ENCODE data around the gene ZNF205. TPM values are rescaled to one million over a fixed set of nuclear protein-coding genes. Genes with fewer than 3 reads are reported as not detected.

Gene ZNF205
- total and polyA plus RNA-seq, 2 donors (not counting 1 experiment from before 2014, with no cell fraction given), result not detected

- ChIA-PET POLR2A (interaction anchor here (1.1 to 3.8 kb wide), 6 partner anchors 8 to 307 kb away, joined by 3 to 31 read pairs (median 7); partner anchors contain the start of gene ZNF213), CTCF (interaction anchor here (0.6 to 5.2 kb wide), 19 partner anchors 9 to 121 kb away, joined by 3 to 42 read pairs (median 4); partner anchors contain the start of gene ZNF213)
- no peaks in the 10 kb centered on the region for H4K20me1 ChIP-seq (ENCODE audit: control insufficient read depth, insufficient read depth, low read length, poor library complexity, severe bottlenecking)
- ATAC-seq (ENCODE audit: low read depth) (peak; percentile 86), DNase-seq (peak; percentile 96)
- H3K9me3 Mint-ChIP-seq (ENCODE audit: insufficient read depth), result peaks cover 5% of the 10 kb centered on the region
- H3K9me3 ChIP-seq (ENCODE audit: control extremely low read depth in 1 of 3, control insufficient read depth in 2 of 3, insufficient read depth in 1 of 3, low read length in 2 of 3), result peaks cover 0 to 24% (median 3%) of the 10 kb centered on the region in 3 donors
- H3K4me3 ChIP-seq (ENCODE audit: control extremely low read depth in 1 of 5, extremely low read depth in 1 of 5, insufficient read depth in 1 of 5, low read depth in 2 of 5, low read length in 4 of 5), result peak overlapping the region; percentile 58 to 87 (median 71)
- peak overlapping the region; percentile 83 for H3K9ac ChIP-seq (ENCODE audit: low read length)
- H3K27me3 Mint-ChIP-seq, result no peaks in the 10 kb centered on the region
- peak overlapping the region; percentile 95 for H3K27ac Mint-ChIP-seq
- H3K36me3 ChIP-seq (replicated peaks in 1 of 2; ENCODE audit: control extremely low read depth in 1 of 2, control insufficient read depth in 1 of 2, extremely low read depth in 1 of 2, insufficient read depth in 2 of 2, low read length in 1 of 2), result no peaks in the 10 kb centered on the region
- 2% methylated on average over 60 of the region's 62 CpGs for whole genome bisulfite sequencing (ENCODE audit: insufficient coverage)
- H3K27me3 ChIP-seq (replicated peaks in 1 of 4; ENCODE audit: control extremely low read depth in 1 of 4, control insufficient read depth in 3 of 4, insufficient read depth in 4 of 4, low read length in 3 of 4), result no peaks in the 10 kb centered on the region
- H3K4me1 ChIP-seq (ENCODE audit: control insufficient read depth in 2 of 2, insufficient read depth in 2 of 2, low read length in 2 of 2), result peaks cover 22 to 37% of the 10 kb centered on the region in 2 donors
- H3K4me2 ChIP-seq (replicated peaks; ENCODE audit: low read depth, low read length, poor library complexity, severe bottlenecking), result peak overlapping the region; percentile 92
- H3K4me1 Mint-ChIP-seq, result peaks cover 28% of the 10 kb centered on the region
- H3K27ac ChIP-seq (ENCODE audit: low read length in 2 of 2), result peak overlapping the region; percentile 29 to 54
- H3K4me3 Mint-ChIP-seq, result peak overlapping the region; percentile 92
- TF ChIP-seq CTCF (IDR thresholded peaks at IDR 0.05), result no peak
- TF ChIP-seq EZH2 (IDR thresholded peaks at IDR 0.05; ENCODE audit: borderline replicate concordance, insufficient read depth, low read depth, low read length, poor library complexity, severe bottlenecking), result no peak
- intact Hi-C loops (cut with micrococcal nuclease), result loop anchor here (1.0 to 10.0 kb wide), 5 partner anchors 8 to 307 kb away; partner anchors contain the start of genes HCFC1R1, THOC6, TNFRSF12A and ZNF213
- no peaks in the 10 kb centered on the region for H3K79me2 ChIP-seq (ENCODE audit: control insufficient read depth, insufficient read depth, low read length)
- H2AFZ ChIP-seq (ENCODE audit: insufficient read depth, low read depth, low read length, poor library complexity, severe bottlenecking), result peak overlapping the region; percentile 89
These were observed 38.2 kb downstream of the ZNF205 start for GRCh38 chr16:3150346-3151218.

GRCh38 chr16:3152027-3152276 lies 39.6 kb downstream of the ZNF205 start:
- Mint-ChIP-seq H3K4me1 (peaks cover 28% of the 10 kb centered on the region), H3K27ac (peak overlapping the region; percentile 93), H3K9me3 (ENCODE audit: insufficient read depth) (peaks cover 5% of the 10 kb centered on the region), H3K27me3 (no peaks in the 10 kb centered on the region), H3K4me3 (peak overlapping the region; percentile 87)
- ChIA-PET POLR2A (no interaction called here), CTCF (interaction anchor here (0.6 to 1.6 kb wide), 5 partner anchors 14 to 50 kb away, joined by 3 to 9 read pairs (median 5); no protein-coding TSS in a partner anchor)
- ATAC-seq (ENCODE audit: low read depth) (no peak), DNase-seq (no peak)
- H2AFZ ChIP-seq (ENCODE audit: insufficient read depth, low read depth, low read length, poor library complexity, severe bottlenecking), result peak overlapping the region; percentile 78
- no peaks in the 10 kb centered on the region for H4K20me1 ChIP-seq (ENCODE audit: control insufficient read depth, insufficient read depth, low read length, poor library complexity, severe bottlenecking)
- H3K27me3 ChIP-seq (replicated peaks in 1 of 4; ENCODE audit: control extremely low read depth in 1 of 4, control insufficient read depth in 3 of 4, insufficient read depth in 4 of 4, low read length in 3 of 4), result no peaks in the 10 kb centered on the region
- TF ChIP-seq EZH2 (IDR thresholded peaks at IDR 0.05; ENCODE audit: borderline replicate concordance, insufficient read depth, low read depth, low read length, poor library complexity, severe bottlenecking) (no peak), CTCF (IDR thresholded peaks at IDR 0.05) (no peak)
- H3K36me3 ChIP-seq (replicated peaks in 1 of 2; ENCODE audit: control extremely low read depth in 1 of 2, control insufficient read depth in 1 of 2, extremely low read depth in 1 of 2, insufficient read depth in 2 of 2, low read length in 1 of 2), result no peaks in the 10 kb centered on the region
- H3K79me2 ChIP-seq (ENCODE audit: control insufficient read depth, insufficient read depth, low read length), result no peaks in the 10 kb centered on the region
- H3K4me1 ChIP-seq (ENCODE audit: control insufficient read depth in 2 of 2, insufficient read depth in 2 of 2, low read length in 2 of 2), result peaks cover 22 to 37% of the 10 kb centered on the region in 2 donors
- WGBS (ENCODE audit: insufficient coverage), result 5% methylated on average over 10 of the region's 15 CpGs
- H3K9ac ChIP-seq (ENCODE audit: low read length), result peak overlapping the region; percentile 51
- peak overlapping the region; percentile 92 for H3K4me2 ChIP-seq (replicated peaks; ENCODE audit: low read depth, low read length, poor library complexity, severe bottlenecking)
- peaks cover 0 to 38% (median 3%) of the 10 kb centered on the region in 3 donors for H3K9me3 ChIP-seq (ENCODE audit: control extremely low read depth in 1 of 3, control insufficient read depth in 2 of 3, insufficient read depth in 1 of 3, low read length in 2 of 3)
- H3K27ac ChIP-seq (ENCODE audit: low read length in 2 of 2), result no peak overlapping the region
- peak overlapping the region in 4 of 5 experiments; percentile 23 to 47 (median 42) for H3K4me3 ChIP-seq (ENCODE audit: control extremely low read depth in 1 of 5, extremely low read depth in 1 of 5, insufficient read depth in 1 of 5, low read depth in 2 of 5, low read length in 4 of 5)
- intact Hi-C loops (cut with micrococcal nuclease), result loop anchor here (1.0 to 10.0 kb wide), 7 partner anchors 15 to 305 kb away; partner anchors contain the start of genes HCFC1R1, THOC6, TNFRSF12A and ZNF263

Measured in B cell (primary cell).